HEK293 (cell line): ENCODE results near the gene RECQL.
A peak's percentile ranks its signal among the peaks of the same experiment; 100 is the strongest.

Source experiments
- CTCF ChIA-PET: fragments of 350-600 bp; formaldehyde crosslinking; extraction: SDS; loops from one replicate; lab custom pipeline; 2021; ENCODE audit warnings: antibody characterized with exemption; lab: Yijun Ruan, JAX
- POLR2A ChIA-PET: fragments of 300-600 bp; formaldehyde crosslinking; extraction: SDS; loops from one replicate; lab custom pipeline; 2020; ENCODE audit warnings: antibody characterized with exemption, inconsistent platforms; lab: Yijun Ruan, JAX
- H3K27ac ChIP-seq: fragments of 200-500 bp; sonication (Bioruptor generic); 2 replicates; pipeline ENCODE4 v1.5.1; 2014; ENCODE audit warnings: low read depth, low read length, control low read depth, inconsistent platforms; ENCODE audit errors: extremely low read depth
- H3K36me3 ChIP-seq, 2 experiments: fragments of 200-500 bp in 1 of 2; sonication (Bioruptor generic) in 1 of 2; 1 replicate in 1 of 2; 2 replicates in 1 of 2; pipeline ENCODE4 v1.5.1; 2014 to 2017; ENCODE audit warnings: inconsistent platforms in 2 of 2, low read length in 2 of 2; ENCODE audit not compliant: control insufficient read depth in 2 of 2, insufficient read depth in 1 of 2
- H3K4me1 ChIP-seq: fragments of 200-500 bp; sonication (Bioruptor generic); 2 replicates; pipeline ENCODE4 v1.5.1; 2014; ENCODE audit warnings: mild to moderate bottlenecking, low read length, inconsistent platforms; ENCODE audit not compliant: control insufficient read depth, insufficient read depth
- H3K4me3 ChIP-seq: 2 replicates; pipeline ENCODE4 v1.5.1; 2011; ENCODE audit warnings: low read depth, mild to moderate bottlenecking, control low read depth, low read length, moderate library complexity
- H3K9me3 ChIP-seq: fragments of 200-500 bp; sonication (Bioruptor generic); 2 replicates; pipeline ENCODE4 v1.5.1; 2014; ENCODE audit warnings: low read depth, low read length, inconsistent platforms; ENCODE audit not compliant: control insufficient read depth, insufficient read depth
- FEZF1 ChIP-seq: fragments of 450-650 bp; formaldehyde crosslinking; IDR thresholded peaks from 2 replicates; pipeline ENCODE4 v1.5.1; 2016; ENCODE audit warnings: missing biosample characterization, missing genetic modification characterization
- OSR2 ChIP-seq: fragments of 450-650 bp; formaldehyde crosslinking; IDR thresholded peaks from 2 replicates; pipeline ENCODE4 v1.5.1; 2016; ENCODE audit warnings: missing biosample characterization, missing genetic modification characterization
- PRDM10 ChIP-seq: fragments of 450-650 bp; formaldehyde crosslinking; IDR thresholded peaks from 2 replicates; pipeline ENCODE4 v1.5.1; 2016; ENCODE audit warnings: missing biosample characterization, missing genetic modification characterization
- SCRT1 ChIP-seq: fragments of 450-650 bp; formaldehyde crosslinking; IDR thresholded peaks from 2 replicates; pipeline ENCODE4 v1.5.1; 2016; ENCODE audit warnings: missing biosample characterization, missing genetic modification characterization, borderline replicate concordance
- SCRT2 ChIP-seq: fragments of 450-650 bp; formaldehyde crosslinking; IDR thresholded peaks from 2 replicates; pipeline ENCODE4 v1.5.1; 2016; ENCODE audit warnings: missing biosample characterization, missing genetic modification characterization
- SP2 ChIP-seq: fragments of 450-650 bp; formaldehyde crosslinking; IDR thresholded peaks from 2 replicates; pipeline ENCODE4 v1.5.1; 2016; ENCODE audit warnings: missing biosample characterization, missing genetic modification characterization
- ZBTB26 ChIP-seq: fragments of 450-650 bp; formaldehyde crosslinking; optimal IDR thresholded peaks from 2 replicates; pipeline ENCODE3; 2016; ENCODE audit warnings: missing biosample characterization, mild to moderate bottlenecking, missing genetic modification characterization
- ZFP37 ChIP-seq: fragments of 450-650 bp; formaldehyde crosslinking; IDR thresholded peaks from 2 replicates; pipeline ENCODE4 v1.5.1; 2016; ENCODE audit warnings: missing biosample characterization, missing genetic modification characterization
- ZNF132 ChIP-seq: fragments of 450-650 bp; formaldehyde crosslinking; IDR thresholded peaks from 2 replicates; pipeline ENCODE4 v1.5.1; 2017; ENCODE audit warnings: missing biosample characterization, missing genetic modification characterization, borderline replicate concordance
- ZNF155 ChIP-seq: fragments of 450-650 bp; formaldehyde crosslinking; IDR thresholded peaks from 2 replicates; pipeline ENCODE4 v1.5.1; 2016; ENCODE audit warnings: missing biosample characterization, missing genetic modification characterization
- ZNF175 ChIP-seq: fragments of 450-650 bp; formaldehyde crosslinking; IDR thresholded peaks from 2 replicates; pipeline ENCODE4 v1.5.1; 2016; ENCODE audit warnings: missing biosample characterization, missing genetic modification characterization
- ZNF335 ChIP-seq: fragments of 450-650 bp; formaldehyde crosslinking; conservative IDR thresholded peaks from 2 replicates; pipeline ENCODE4 v1.5.1; 2016; ENCODE audit warnings: missing biosample characterization, missing genetic modification characterization
- ZNF350 ChIP-seq: fragments of 450-650 bp; formaldehyde crosslinking; IDR thresholded peaks from 2 replicates; pipeline ENCODE4 v1.5.0; 2017; ENCODE audit warnings: missing biosample characterization, mild to moderate bottlenecking, missing genetic modification characterization
- ZNF391 ChIP-seq: fragments of 450-650 bp; formaldehyde crosslinking; IDR thresholded peaks from 2 replicates; pipeline ENCODE4 v1.5.1; 2016; ENCODE audit warnings: low read depth, missing biosample characterization, missing genetic modification characterization, borderline replicate concordance
- ZNF398 ChIP-seq: fragments of 450-650 bp; formaldehyde crosslinking; IDR thresholded peaks from 2 replicates; pipeline ENCODE4 v1.5.1; 2017; ENCODE audit warnings: missing biosample characterization, missing genetic modification characterization
- ZNF501 ChIP-seq: fragments of 450-650 bp; formaldehyde crosslinking; IDR thresholded peaks from 2 replicates; pipeline ENCODE4 v1.5.1; 2016; ENCODE audit warnings: missing biosample characterization, missing genetic modification characterization
- ZNF514 ChIP-seq: fragments of 450-650 bp; formaldehyde crosslinking; IDR thresholded peaks from 2 replicates; pipeline ENCODE4 v1.5.1; 2016; ENCODE audit warnings: missing biosample characterization, missing genetic modification characterization
- ZNF529 ChIP-seq: fragments of 450-650 bp; formaldehyde crosslinking; IDR thresholded peaks from 2 replicates; pipeline ENCODE4 v1.5.1; 2017; ENCODE audit warnings: missing genetic modification characterization, missing biosample characterization; ENCODE audit not compliant: insufficient replicate concordance
- ZNF548 ChIP-seq: fragments of 450-650 bp; formaldehyde crosslinking; IDR thresholded peaks from 2 replicates; pipeline ENCODE4 v1.5.1; 2016; ENCODE audit warnings: missing biosample characterization, missing genetic modification characterization
- ZNF785 ChIP-seq: fragments of 450-650 bp; formaldehyde crosslinking; IDR thresholded peaks from 2 replicates; pipeline ENCODE4 v1.5.1; 2016; ENCODE audit warnings: missing biosample characterization, missing genetic modification characterization
- ZNF830 ChIP-seq: fragments of 450-650 bp; IDR thresholded peaks from 2 replicates; pipeline ENCODE4 v1.5.0; 2018; ENCODE audit warnings: missing biosample characterization, missing genetic modification characterization, low read depth, mild to moderate bottlenecking, moderate library complexity
- TF ChIP-seq, protein P1 (sequence below): fragments of 450-650 bp; formaldehyde crosslinking; IDR thresholded peaks from 2 replicates; pipeline ENCODE4 v1.5.1; 2016; ENCODE audit warnings: missing biosample characterization, missing genetic modification characterization

RECQL gene

GRCh38 chr12:21502164-21502496 is 695 bp upstream of the RECQL start (continued):
- TF ChIP-seq ZBTB26 (tag by site-specific recombination) (peak; percentile 22), ZNF155 (tag by site-specific recombination) (no peak), PRDM10 (tag by site-specific recombination) (peak; percentile 29; the same call in 1 of the 2 replicates)

DNA sequence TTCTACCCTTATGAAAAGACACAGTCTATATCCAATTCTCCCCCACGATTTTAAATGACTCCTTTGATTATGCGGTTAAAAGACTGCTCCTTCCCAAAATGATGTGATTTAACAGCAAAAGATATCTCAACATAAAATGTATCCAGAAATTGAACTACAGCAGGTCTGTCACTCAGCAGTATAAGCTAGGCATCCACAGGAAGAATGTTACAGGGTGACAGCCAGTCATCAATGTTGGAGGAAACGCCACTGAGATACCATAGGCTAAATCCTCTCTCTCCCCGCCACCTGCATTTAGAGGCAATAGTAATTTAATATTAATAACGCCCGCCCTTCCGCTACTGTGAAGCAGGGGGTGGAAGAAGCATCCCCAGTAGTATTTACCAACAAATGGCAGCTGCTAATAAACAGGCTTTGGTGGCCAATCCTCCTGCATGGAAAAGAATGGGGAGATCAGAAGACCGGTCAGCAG is 613 bp downstream of the RECQL start:
- CTCF ChIA-PET: interaction anchor here (1.0 kb wide), 1 partner anchor 252 kb away, joined by 5 read pairs; no protein-coding TSS in a partner anchor
- TF ChIP-seq, protein P1, sequence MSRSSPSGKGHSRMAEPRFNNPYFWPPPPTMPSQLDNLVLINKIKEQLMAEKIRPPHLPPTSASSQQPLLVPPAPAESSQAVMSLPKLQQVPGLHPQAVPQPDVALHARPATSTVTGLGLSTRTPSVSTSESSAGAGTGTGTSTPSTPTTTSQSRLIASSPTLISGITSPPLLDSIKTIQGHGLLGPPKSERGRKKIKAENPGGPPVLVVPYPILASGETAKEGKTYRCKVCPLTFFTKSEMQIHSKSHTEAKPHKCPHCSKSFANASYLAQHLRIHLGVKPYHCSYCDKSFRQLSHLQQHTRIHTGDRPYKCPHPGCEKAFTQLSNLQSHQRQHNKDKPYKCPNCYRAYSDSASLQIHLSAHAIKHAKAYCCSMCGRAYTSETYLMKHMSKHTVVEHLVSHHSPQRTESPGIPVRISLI (tag by site-specific recombination): no peak
- peak; percentile 6 for TF ChIP-seq ZNF335 (tag by site-specific recombination)
- POLR2A ChIA-PET: interaction anchor here (1.0 to 2.1 kb wide), 6 partner anchors 26 to 166 kb away, joined by 3 to 13 read pairs (median 4); partner anchors contain the start of genes LDHB, PYROXD1 and SPX
- peaks cover 11% of the 10 kb centered on the region for H3K4me1 ChIP-seq
- peak overlapping the region; percentile 44 for H3K4me3 ChIP-seq
- H3K36me3 ChIP-seq: peaks cover 8 to 34% of the 10 kb centered on the region in 2 experiments; a peak in 2 of 3 replicates
- H3K9me3 ChIP-seq: no peaks in the 10 kb centered on the region
- H3K27ac ChIP-seq: peak overlapping the region; percentile 67; the same call in 1 of the 2 replicates

DNA sequence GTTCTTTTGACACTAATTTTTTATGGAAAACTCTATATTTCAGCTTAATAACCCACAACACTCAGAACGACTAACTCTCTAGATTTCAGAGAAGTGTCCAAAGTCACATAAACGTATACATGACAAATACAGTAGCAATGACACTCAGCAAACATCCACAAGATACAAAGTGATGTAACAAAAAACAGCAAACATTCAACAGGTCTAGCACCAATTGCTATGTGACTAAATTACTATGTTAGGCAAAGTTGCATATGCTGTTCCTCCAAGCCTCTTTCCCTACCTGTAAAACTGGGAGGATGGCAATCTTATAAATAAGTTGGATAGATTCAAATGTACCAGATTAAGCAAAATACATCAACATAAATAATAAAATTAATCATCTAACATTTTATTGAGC is 1.7 kb downstream of the RECQL start:
- TF ChIP-seq ZNF529 (tag by site-specific recombination) (no peak), SCRT1 (tag by site-specific recombination) (peak; percentile 97), SCRT2 (tag by site-specific recombination) (peak; percentile 97)
- peaks cover 8 to 42% of the 10 kb centered on the region in 2 experiments; a peak in 2 of 3 replicates for H3K36me3 ChIP-seq
- H3K27ac ChIP-seq: no peak overlapping the region
- H3K4me3 ChIP-seq: no peak overlapping the region
- no peaks in the 10 kb centered on the region for H3K9me3 ChIP-seq
- CTCF ChIA-PET: no interaction called here
- POLR2A ChIA-PET: no interaction called here
- H3K4me1 ChIP-seq: peaks cover 11% of the 10 kb centered on the region

DNA sequence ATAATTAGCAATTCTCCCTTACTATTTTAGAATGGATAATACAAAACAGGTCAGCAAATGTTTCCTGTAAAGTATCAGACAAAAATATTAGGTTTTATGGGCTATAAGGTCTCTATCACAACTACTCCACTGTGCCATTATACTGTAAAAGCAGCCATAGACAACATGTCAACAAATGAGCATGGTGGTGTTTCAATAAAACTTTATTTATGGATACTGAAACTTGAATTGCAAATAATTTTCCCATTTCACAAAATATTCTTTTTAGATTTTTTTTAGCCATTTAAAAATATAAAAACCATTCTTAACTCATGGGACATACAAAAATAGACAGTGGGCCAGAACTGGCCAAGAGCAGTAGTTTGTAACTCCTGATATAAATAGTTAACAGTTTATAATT is 15.4 kb downstream of the RECQL start:
- H3K4me1 ChIP-seq: no peaks in the 10 kb centered on the region
- POLR2A ChIA-PET: no interaction called here
- no peak for TF ChIP-seq ZNF785
- no peak for TF ChIP-seq ZNF175
- no peak for TF ChIP-seq FEZF1
- no peak for TF ChIP-seq ZFP37
- no peak for TF ChIP-seq ZNF132 (tag by site-specific recombination)
- no peak for TF ChIP-seq ZNF548 (tag by site-specific recombination)
- no peak for TF ChIP-seq OSR2
- no peak for TF ChIP-seq ZNF501 (tag by site-specific recombination)
- no peak for TF ChIP-seq ZNF830 (tag by site-specific recombination)
- no peak for TF ChIP-seq ZNF398 (tag by site-specific recombination)
- no peak for TF ChIP-seq ZNF529 (tag by site-specific recombination)
- no peak for TF ChIP-seq ZNF391 (tag by site-specific recombination)
- TF ChIP-seq SP2 (tag by site-specific recombination): no peak
- no peak for TF ChIP-seq ZNF514
- no peak for TF ChIP-seq ZNF350

More for the DNA sequence above, 15.4 kb downstream of the RECQL start:
- Histone ChIP-seq H3K36me3 (peaks cover 20 to 53% of the 10 kb centered on the region in 2 experiments), H3K9me3 (no peaks in the 10 kb centered on the region), H3K4me3 (no peak overlapping the region), H3K27ac (no peak overlapping the region)
- CTCF ChIA-PET: no interaction called here
